Left lung (tissue), 10 donors: ENCODE measurements around the gene CHST9. TPM values are rescaled to one million over a fixed set of nuclear protein-coding genes. Genes with fewer than 3 reads are reported as not detected.
"Not testable (repeated sequence)": the region's sequence is repeated elsewhere in the genome, so short reads cannot be mapped to it uniquely, and the experiment has no call there.

ENCODE experiments used
- ATAC-seq: fragments of 200-7000 bp; cut with Tn5 transposase; one replicate; pipeline ENCODE4 v1.9.1; 2020; ENCODE audit warnings: moderate library complexity
- DNase-seq, 4 donors: peaks; one replicate each; pipeline ENCODE4 v3.0.0-alpha.2; 2013 to 2020
- H3K27ac ChIP-seq, 2 donors: fragments of 200-600 bp; sonication (generic) in 1 of 2; one replicate each; pipeline versions ENCODE4 v1.5.0 to v1.8.0; 2020 to 2021
- H3K27me3 ChIP-seq, 2 donors: fragments of 200-600 bp; sonication (generic) in 1 of 2; one replicate each; pipeline versions ENCODE4 v1.5.0 to v1.8.0; 2020 to 2021
- H3K36me3 ChIP-seq, 2 donors: fragments of 200-600 bp; sonication (generic) in 1 of 2; one replicate each; pipeline versions ENCODE4 v1.5.0 to v1.8.0; 2020 to 2021
- H3K4me1 ChIP-seq, 2 donors: fragments of 200-600 bp; one replicate each; pipeline ENCODE4 v1.8.0; 2021
- H3K4me3 ChIP-seq, 2 donors: fragments of 200-600 bp; sonication (generic) in 1 of 2; one replicate each; pipeline versions ENCODE4 v1.5.0 to v1.8.0; 2020 to 2021; ENCODE audit warnings: mild to moderate bottlenecking in 1 of 2
- H3K9me3 ChIP-seq, 2 donors: fragments of 200-600 bp; sonication (generic) in 1 of 2; one replicate each; pipeline versions ENCODE4 v1.5.0 to v1.8.0; 2020 to 2021
- CTCF ChIP-seq, 2 donors: fragments of 200-600 bp; sonication (generic) in 1 of 2; IDR thresholded peaks; one replicate each; pipeline versions ENCODE4 v1.5.0 to v1.8.0; 2021; ENCODE audit warnings: antibody characterized with exemption in 2 of 2
- intact Hi-C, 2 donors: fragments of 100-400 bp; cut with DNase I; formaldehyde crosslinking; loops; one replicate each; pipeline versions ENCODE4 v1.11.2 to v1.14.2; 2022
- polyA plus RNA-seq, 6 donors: library from polyadenylated mRNA; unstranded; fragments of 120-200 nt; gene quantifications; one replicate each; pipeline ENCODE4 v1.2.1, GENCODE V29; 2013; ENCODE audit not compliant: insufficient read length in 6 of 6
- total RNA-seq, 2 donors: library from RNA; stranded (reverse); fragmentation: NEBNext Ultra II Directional; extraction: Animal tissue kit (Norgen Biotek cat#: 25700); gene quantifications; one replicate each; pipeline ENCODE4 v1.2.1, GENCODE V29; 2021
- donor health status: DM: no; HTN: yes; CAD: no.
- donor health status: DM: no; HTN: no; CAD: no.

Gene CHST9
- total and polyA plus RNA-seq, 8 donors, result 0.12 to 4.2 (median 2.6) TPM

- H3K27ac ChIP-seq, result no peak overlapping the region
- ATAC-seq (no peak), DNase-seq (no peak)
- no peaks in the 10 kb centered on the region for H3K36me3 ChIP-seq
- intact Hi-C loops, result no loop called here
- no peak for TF ChIP-seq CTCF (IDR thresholded peaks at IDR 0.05)
- peaks cover 0 to 3% of the 10 kb centered on the region in 2 donors for H3K4me1 ChIP-seq
- no peaks in the 10 kb centered on the region for H3K9me3 ChIP-seq
- H3K4me3 ChIP-seq, result no peak overlapping the region
- no peaks in the 10 kb centered on the region for H3K27me3 ChIP-seq
These were observed 253.4 kb downstream of the CHST9 start for GRCh38 chr18:26931659-26932058.

- no peak overlapping the region for H3K4me3 ChIP-seq
- no peaks in the 10 kb centered on the region for H3K27me3 ChIP-seq
- H3K36me3 ChIP-seq, result no peaks in the 10 kb centered on the region
- no peak for DNase-seq
- intact Hi-C loops, result no loop called here
- no peak for ATAC-seq
- no peak overlapping the region for H3K27ac ChIP-seq
- H3K9me3 ChIP-seq, result no peaks in the 10 kb centered on the region
- TF ChIP-seq CTCF (IDR thresholded peaks at IDR 0.05), result no peak
- H3K4me1 ChIP-seq, result peaks cover 0 to 3% of the 10 kb centered on the region in 2 donors
These were observed 254.5 kb downstream of the CHST9 start for GRCh38 chr18:26930630-26931029.

DNA sequence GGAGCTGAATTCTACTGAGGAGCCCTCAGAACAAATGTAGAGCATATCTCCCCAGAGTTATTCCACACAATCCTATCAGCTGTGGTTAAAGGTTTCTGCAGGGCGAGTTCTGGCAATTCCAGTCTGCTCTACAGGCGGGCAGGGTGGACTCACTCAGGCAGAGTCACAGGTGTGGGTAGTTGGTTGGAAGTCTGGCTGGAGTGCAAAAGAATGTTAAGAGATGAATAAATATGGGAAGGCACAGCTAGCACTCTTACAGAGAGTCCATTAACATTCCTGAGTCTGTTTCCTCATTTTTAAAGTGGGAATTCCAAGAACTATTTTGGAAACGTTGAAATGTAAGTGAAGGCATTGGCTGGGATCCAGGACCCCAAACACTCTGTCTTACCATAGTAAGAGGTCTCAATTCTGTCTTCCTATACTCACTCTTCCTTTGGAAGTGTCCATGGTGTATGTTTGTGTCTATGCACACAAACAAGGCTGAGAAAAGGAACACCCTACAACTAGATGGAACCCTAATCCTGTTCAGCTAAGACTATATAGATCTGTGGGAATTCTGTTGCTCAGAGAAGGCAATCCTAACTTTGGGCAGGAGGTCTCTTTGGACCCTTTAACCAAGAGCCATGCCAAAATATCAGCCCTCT, 256.3 kb downstream of the CHST9 start:
- Histone ChIP-seq H3K4me3 (no peak overlapping the region), H3K27me3 (no peaks in the 10 kb centered on the region), H3K36me3 (no peaks in the 10 kb centered on the region), H3K9me3 (no peaks in the 10 kb centered on the region), H3K4me1 (no peaks in the 10 kb centered on the region), H3K27ac (peak overlapping the region; percentile 43 to 53)
- no peak for TF ChIP-seq CTCF (IDR thresholded peaks at IDR 0.05)
- DNase-seq, result peak in 2 of 4 donors; percentile 33 to 68
- intact Hi-C loops, result no loop called here
- peak; percentile 92 for ATAC-seq

- H3K9me3 ChIP-seq, H3K27me3 ChIP-seq, H3K36me3 ChIP-seq, DNase-seq, intact Hi-C loops, H3K4me1 ChIP-seq, H3K4me3 ChIP-seq: not testable (repeated sequence)
- peak; percentile 17 for ATAC-seq
- H3K27ac ChIP-seq, result peak overlapping the region; percentile 43 to 53
These were observed 257.3 kb downstream of the CHST9 start for GRCh38 chr18:26927822-26928221.

DNA sequence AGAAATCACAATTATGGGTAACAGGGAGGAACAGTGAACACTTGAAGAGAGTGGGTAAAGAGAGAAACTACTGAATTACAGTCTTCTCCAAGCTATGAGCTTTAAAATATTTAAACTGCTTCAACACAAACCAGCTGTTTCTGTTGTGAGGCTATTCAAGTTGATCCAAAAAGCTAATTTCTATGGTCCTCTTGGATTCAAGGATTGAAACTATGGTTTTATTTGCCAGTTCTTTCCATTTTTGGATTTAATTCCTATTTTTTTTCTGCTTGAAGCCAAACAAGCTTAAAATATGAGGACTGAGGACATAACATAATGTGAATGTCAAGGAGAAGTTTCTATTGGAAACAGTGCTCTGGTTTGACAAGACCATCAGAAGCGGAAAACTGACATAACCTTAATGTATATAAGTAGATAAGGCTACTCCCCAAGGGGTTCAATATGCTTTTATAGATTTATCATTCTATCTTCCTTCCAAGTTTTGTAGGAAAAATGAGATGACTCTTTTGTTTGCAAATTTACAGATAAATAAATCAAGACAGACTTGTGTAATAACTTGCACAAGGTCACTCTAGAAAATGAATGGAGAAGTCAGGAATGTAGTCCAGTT, 258.9 kb downstream of the CHST9 start:
- ATAC-seq, result no peak
- no peak overlapping the region for H3K27ac ChIP-seq

More for the DNA sequence above, 258.9 kb downstream of the CHST9 start:
- peak in 1 of 4 donors; percentile 55 for DNase-seq
- Histone ChIP-seq H3K9me3 (no peaks in the 10 kb centered on the region), H3K27me3 (no peaks in the 10 kb centered on the region), H3K4me1 (no peaks in the 10 kb centered on the region), H3K4me3 (no peak overlapping the region), H3K36me3 (no peaks in the 10 kb centered on the region)
- intact Hi-C loops, result no loop called here
- no peak for TF ChIP-seq CTCF (IDR thresholded peaks at IDR 0.05)
